IMR-90 (cell line): Measurements from ENCODE around the gene SLC9C2. TPM values are rescaled to one million over a fixed set of nuclear protein-coding genes. Genes with fewer than 3 reads are reported as not detected.

Source experiments
- ATAC-seq: fragments of 200-7000 bp; cut with Tn5 transposase; 2 replicates; pipeline ENCODE4 v1.9.1; 2020; ENCODE audit warnings: low read depth, mild to moderate bottlenecking, moderate library complexity
- BruUV-seq: library from RNA; stranded (reverse); fragments of 400-500 nt; replicated peaks from 2 replicates; lab custom pipeline; 2021; lab: Mats Ljungman, UMichigan
- CTCF ChIA-PET: fragments of 300-600 bp; formaldehyde crosslinking; extraction: SDS; loops from one replicate; lab custom pipeline; 2021; ENCODE audit warnings: antibody characterized with exemption; lab: Yijun Ruan, JAX
- POLR2A ChIA-PET: fragments of 300-600 bp; sonication (Branson Sonifier 250); formaldehyde crosslinking; loops from one replicate; lab custom pipeline; 2022; ENCODE audit warnings: antibody characterized with exemption; ENCODE audit not compliant: unreplicated experiment; lab: Charles Lee
- DNase-seq: peaks from one replicate; pipeline ENCODE4 v3.0.0; 2013
- H2AFZ ChIP-seq: replicated peaks from 2 replicates; pipeline ENCODE3; 2013; ENCODE audit warnings: low read length, mild to moderate bottlenecking; ENCODE audit not compliant: poor library complexity
- H2AK5ac ChIP-seq: 2 replicates; pipeline ENCODE4 v1.6.1; 2013; ENCODE audit warnings: low read depth, low read length, inconsistent platforms
- H2AK9ac ChIP-seq: replicated peaks from 2 replicates; pipeline ENCODE3; 2013; ENCODE audit warnings: mild to moderate bottlenecking, low read depth, low read length, moderate library complexity; ENCODE audit not compliant: poor library complexity
- H2BK120ac ChIP-seq: 2 replicates; pipeline ENCODE4 v1.6.1; 2013; ENCODE audit warnings: low read depth, low read length, inconsistent platforms
- H2BK15ac ChIP-seq: 3 replicates; pipeline ENCODE4 v1.6.1; 2013; ENCODE audit warnings: low read depth, low read length, inconsistent platforms
- H2BK20ac ChIP-seq: 2 replicates; pipeline ENCODE4 v1.6.1; 2013; ENCODE audit warnings: low read depth, mild to moderate bottlenecking, inconsistent platforms, low read length, moderate library complexity
- H2BK5ac ChIP-seq: 2 replicates; pipeline ENCODE4 v1.6.1; 2013; ENCODE audit warnings: mild to moderate bottlenecking, low read depth, low read length, inconsistent platforms; ENCODE audit not compliant: poor library complexity, severe bottlenecking
- H3K14ac ChIP-seq: replicated peaks from 2 replicates; pipeline ENCODE4 v1.6.1; 2013; ENCODE audit warnings: low read depth, low read length, inconsistent platforms
- H3K18ac ChIP-seq: 2 replicates; pipeline ENCODE4 v1.6.1; 2013; ENCODE audit warnings: low read depth, low read length, control low read depth
- H3K23ac ChIP-seq: 2 replicates; pipeline ENCODE4 v1.6.1; 2013; ENCODE audit warnings: low read depth, low read length, inconsistent platforms
- H3K27ac ChIP-seq: 2 replicates; pipeline ENCODE4 v1.5.1; 2013; ENCODE audit warnings: mild to moderate bottlenecking, control low read depth, low read length; ENCODE audit not compliant: insufficient read depth
- H3K27me3 ChIP-seq: 2 replicates; pipeline ENCODE4 v1.6.1; 2013; ENCODE audit warnings: low read length; ENCODE audit not compliant: control insufficient read depth, insufficient read depth
- H3K36me3 ChIP-seq: 2 replicates; pipeline ENCODE4 v1.6.1; 2013; ENCODE audit warnings: low read length, mixed read lengths; ENCODE audit not compliant: control insufficient read depth, insufficient read depth
- H3K4ac ChIP-seq: 2 replicates; pipeline ENCODE4 v1.6.1; 2013; ENCODE audit warnings: low read depth, low read length, inconsistent platforms
- H3K4me1 ChIP-seq: 2 replicates; pipeline ENCODE4 v1.6.1; 2013; ENCODE audit warnings: low read length, mixed read lengths; ENCODE audit not compliant: control insufficient read depth, insufficient read depth
- H3K4me2 ChIP-seq: 2 replicates; pipeline ENCODE4 v1.6.1; 2013; ENCODE audit warnings: low read depth, mild to moderate bottlenecking, control low read depth, low read length, moderate library complexity
- H3K4me3 ChIP-seq: 2 replicates; pipeline ENCODE4 v1.5.1; 2013; ENCODE audit warnings: low read depth, mild to moderate bottlenecking, control low read depth, low read length, moderate library complexity; ENCODE audit not compliant: insufficient read depth
- H3K56ac ChIP-seq: 2 replicates; pipeline ENCODE4 v1.6.1; 2013; ENCODE audit warnings: low read length, inconsistent platforms; ENCODE audit not compliant: insufficient read depth; ENCODE audit errors: extremely low read depth
- H3K79me1 ChIP-seq, 2 experiments: 2 replicates each; pipeline ENCODE4 v1.6.1; 2013; ENCODE audit warnings: low read length in 2 of 2, inconsistent platforms in 1 of 2, low read depth in 1 of 2
- H3K9ac ChIP-seq: 2 replicates; pipeline ENCODE4 v1.6.1; 2013; ENCODE audit warnings: low read depth, low read length, control low read depth
- H3K9me1 ChIP-seq: 2 replicates; pipeline ENCODE4 v1.6.1; 2013; ENCODE audit warnings: low read length, inconsistent platforms; ENCODE audit not compliant: insufficient read depth
- H3K9me3 ChIP-seq: 2 replicates; pipeline ENCODE4 v1.6.1; 2013; ENCODE audit warnings: low read length; ENCODE audit not compliant: control insufficient read depth, insufficient read depth
- H4K20me1 ChIP-seq: 2 replicates; pipeline ENCODE4 v1.6.1; 2013; ENCODE audit warnings: low read length, inconsistent platforms; ENCODE audit not compliant: insufficient read depth
- H4K5ac ChIP-seq: 2 replicates; pipeline ENCODE4 v1.6.1; 2013; ENCODE audit warnings: mild to moderate bottlenecking, low read depth, low read length, control low read depth
- H4K8ac ChIP-seq, 2 experiments: 2 replicates each; pipeline ENCODE4 v1.6.1; 2013; ENCODE audit warnings: low read depth in 2 of 2, low read length in 2 of 2, control low read depth in 1 of 2, inconsistent platforms in 1 of 2
- H4K91ac ChIP-seq: 2 replicates; pipeline ENCODE4 v1.6.1; 2013; ENCODE audit warnings: low read depth, low read length, inconsistent platforms; ENCODE audit not compliant: insufficient read depth
- BHLHE40 ChIP-seq: fragments of 150-350 bp; IDR thresholded peaks from 2 replicates; pipeline ENCODE4 v1.6.1; 2016; ENCODE audit warnings: mild to moderate bottlenecking, low read depth, low read length
- CHD1 ChIP-seq: IDR thresholded peaks from 2 replicates; pipeline ENCODE4 v1.6.1; 2012; ENCODE audit warnings: low read depth, low read length, improper control_type of control experiment
- CTCF ChIP-seq: conservative IDR thresholded peaks from 2 replicates; pipeline ENCODE4 v1.5.1; 2012; ENCODE audit warnings: mild to moderate bottlenecking, low read depth, low read length, improper control_type of control experiment
- ELK1 ChIP-seq: fragments of 150-350 bp; IDR thresholded peaks from 2 replicates; pipeline ENCODE4 v1.6.1; 2016; ENCODE audit warnings: low read depth, mild to moderate bottlenecking, low read length, moderate library complexity, borderline replicate concordance
- FOS ChIP-seq: fragments of 150-350 bp; IDR thresholded peaks from 2 replicates; pipeline ENCODE4 v1.6.1; 2016; ENCODE audit warnings: low read depth, low read length
- MAFK ChIP-seq: IDR thresholded peaks from 2 replicates; pipeline ENCODE4 v1.6.1; 2012; ENCODE audit warnings: low read depth, low read length, improper control_type of control experiment
- MAZ ChIP-seq: IDR thresholded peaks from 2 replicates; pipeline ENCODE4 v1.6.1; 2012; ENCODE audit warnings: low read depth, mild to moderate bottlenecking, low read length, improper control_type of control experiment, moderate library complexity, borderline replicate concordance
- MXI1 ChIP-seq: IDR thresholded peaks from 2 replicates; pipeline ENCODE4 v1.6.1; 2012; ENCODE audit warnings: low read depth, mild to moderate bottlenecking, low read length, moderate library complexity, borderline replicate concordance
- NFE2L2 ChIP-seq: fragments of 150-350 bp; IDR thresholded peaks from 2 replicates; pipeline ENCODE4 v1.6.1; 2016; ENCODE audit warnings: low read depth, mild to moderate bottlenecking, low read length
- POLR2A ChIP-seq: IDR thresholded peaks from 2 replicates; pipeline ENCODE4 v1.6.1; 2012; ENCODE audit warnings: mild to moderate bottlenecking, low read depth, low read length
- RAD21 ChIP-seq: IDR thresholded peaks from 2 replicates; pipeline ENCODE4 v1.6.1; 2012; ENCODE audit warnings: low read length, improper control_type of control experiment
- RCOR1 ChIP-seq: IDR thresholded peaks from 2 replicates; pipeline ENCODE4 v1.6.1; 2012; ENCODE audit warnings: mild to moderate bottlenecking, low read length, improper control_type of control experiment; ENCODE audit not compliant: insufficient replicate concordance
- RFX5 ChIP-seq: IDR thresholded peaks from 2 replicates; pipeline ENCODE4 v1.8.0; 2012; ENCODE audit warnings: low read depth, mild to moderate bottlenecking, low read length, moderate library complexity
- USF2 ChIP-seq: fragments of 150-350 bp; IDR thresholded peaks from 2 replicates; pipeline ENCODE4 v1.6.1; 2017; ENCODE audit warnings: mild to moderate bottlenecking, antibody characterized with exemption, low read length, low read depth
- WGBS, 2 experiments: methylation state at CpG; one replicate each; pipeline versions ENCODE4 v1.1.5 to v1.1.7; 2013; ENCODE audit warnings: missing lambda C conversion rate in 2 of 2; ENCODE audit not compliant: insufficient read length in 1 of 2; ENCODE audit errors: extremely low coverage in 2 of 2; 5-methylcytosine and 5-hydroxymethylcytosine counted together
- dilution Hi-C: fragments of 300-500 bp; cut with HindIII; formaldehyde crosslinking; loops from one replicate; pipeline ENCODE4 v1.14.3; 2018; ENCODE audit warnings: low sequenced_read_pairs; ENCODE audit not compliant: unreplicated experiment
- in situ Hi-C: fragments of 300-500 bp; cut with MboI; formaldehyde crosslinking; loops from 3 replicates; pipeline ENCODE4 v1.14.3; 2019; ENCODE audit warnings: low sequenced_read_pairs, inconsistent platforms, mixed read lengths
- intact Hi-C: fragments of 100-400 bp; cut with micrococcal nuclease; formaldehyde crosslinking; loops from 2 replicates; pipeline ENCODE4 v1.10.0; 2022
- polyA plus RNA-seq, 3 experiments: library from polyadenylated mRNA; depleted of rRNA; stranded (reverse); fragments of >200 nt; gene quantifications; 2 replicates each; pipeline ENCODE4 v1.2.3, GENCODE V29; 2012; ENCODE audit warnings: low replicate concordance in 1 of 3
- total RNA-seq: library from RNA; depleted of rRNA; stranded (reverse); fragments of >200 nt; gene quantifications from 2 replicates; pipeline ENCODE4 v1.2.3, GENCODE V29; 2012

Gene SLC9C2
- total and polyA plus RNA-seq, 2 of the 4 experiments (the other 2 are of a cell fraction) = not detected

GRCh38 chr1:173646656-173647055 lies 43.8 kb upstream of the SLC9C2 start:
- dilution Hi-C loops = no loop called here
- H4K20me1 ChIP-seq = no peaks in the 10 kb centered on the region
- H2BK20ac ChIP-seq = no peak overlapping the region
- no peak overlapping the region for H2BK120ac ChIP-seq
- no peak overlapping the region for H2AFZ ChIP-seq
- no TSS peak for BruUV-seq
- no peaks in the 10 kb centered on the region for H3K79me1 ChIP-seq
- no peaks in the 10 kb centered on the region for H3K9me3 ChIP-seq
- H4K91ac ChIP-seq = no peak overlapping the region
- no peaks in the 10 kb centered on the region for H3K9me1 ChIP-seq
- no peak overlapping the region for H4K5ac ChIP-seq
- no peak overlapping the region for H3K56ac ChIP-seq
- no peak for ATAC-seq
- no peaks in the 10 kb centered on the region for H3K4me1 ChIP-seq
- H3K36me3 ChIP-seq = no peaks in the 10 kb centered on the region
- DNase-seq = no peak
- in situ Hi-C loops = no loop called here
- H2BK5ac ChIP-seq = no peak overlapping the region
- no peak overlapping the region for H3K23ac ChIP-seq
- no peak overlapping the region for H3K4me3 ChIP-seq
- no peak overlapping the region for H4K8ac ChIP-seq
- POLR2A ChIA-PET = no interaction called here
- H3K18ac ChIP-seq = no peak overlapping the region
- H3K14ac ChIP-seq = no peak overlapping the region
- no peak overlapping the region for H3K4ac ChIP-seq
- H3K27me3 ChIP-seq = no peaks in the 10 kb centered on the region
- no peak overlapping the region for H2AK5ac ChIP-seq
- intact Hi-C loops = no loop called here
- no peak overlapping the region for H3K9ac ChIP-seq
- no peak for TF ChIP-seq RFX5
- TF ChIP-seq ELK1 = no peak
- TF ChIP-seq CHD1 = no peak
- TF ChIP-seq FOS = no peak
- no peak for TF ChIP-seq USF2
- TF ChIP-seq NFE2L2 = no peak
- no peak for TF ChIP-seq POLR2A
- TF ChIP-seq MAZ = no peak
- TF ChIP-seq BHLHE40 = no peak
- TF ChIP-seq RCOR1 = no peak
- TF ChIP-seq MXI1 = no peak
- TF ChIP-seq CTCF = no peak
- no peak for TF ChIP-seq RAD21
- no peak for TF ChIP-seq MAFK
- H2BK15ac ChIP-seq = no peak overlapping the region
- no peak overlapping the region for H3K27ac ChIP-seq
- no peak overlapping the region for H3K4me2 ChIP-seq
- no CpG with 5 or more reads among the region's 3 CpGs for WGBS, 2 experiments
- CTCF ChIA-PET = no interaction called here
- H2AK9ac ChIP-seq = no peak overlapping the region
